CD4-positive, alpha-beta T cell treated with Interleukin-21 for 1 hour (primary cell): ENCODE results near the gene TENM3.
"Not testable (repeated sequence)": the region's sequence is repeated elsewhere in the genome, so short reads cannot be mapped to it uniquely, and the experiment has no call there.

ENCODE experiments used
- DNase-seq: peaks from one replicate; pipeline ENCODE4 v3.0.0-alpha.2; 2020

Gene TENM3

GRCh38 chr4:182228991-182229577 is 14.1 kb upstream of the TENM3 start:
- no peak for DNase-seq

GRCh38 chr4:182230256-182230655 is 12.9 kb upstream of the TENM3 start:
- no peak for DNase-seq

GRCh38 chr4:182231080-182231479 is 12.1 kb upstream of the TENM3 start:
- no peak for DNase-seq

GRCh38 chr4:182231496-182231895 is 11.7 kb upstream of the TENM3 start:
- no peak for DNase-seq

GRCh38 chr4:182233310-182234090 is 9.7 kb upstream of the TENM3 start:
- no peak for DNase-seq

DNA sequence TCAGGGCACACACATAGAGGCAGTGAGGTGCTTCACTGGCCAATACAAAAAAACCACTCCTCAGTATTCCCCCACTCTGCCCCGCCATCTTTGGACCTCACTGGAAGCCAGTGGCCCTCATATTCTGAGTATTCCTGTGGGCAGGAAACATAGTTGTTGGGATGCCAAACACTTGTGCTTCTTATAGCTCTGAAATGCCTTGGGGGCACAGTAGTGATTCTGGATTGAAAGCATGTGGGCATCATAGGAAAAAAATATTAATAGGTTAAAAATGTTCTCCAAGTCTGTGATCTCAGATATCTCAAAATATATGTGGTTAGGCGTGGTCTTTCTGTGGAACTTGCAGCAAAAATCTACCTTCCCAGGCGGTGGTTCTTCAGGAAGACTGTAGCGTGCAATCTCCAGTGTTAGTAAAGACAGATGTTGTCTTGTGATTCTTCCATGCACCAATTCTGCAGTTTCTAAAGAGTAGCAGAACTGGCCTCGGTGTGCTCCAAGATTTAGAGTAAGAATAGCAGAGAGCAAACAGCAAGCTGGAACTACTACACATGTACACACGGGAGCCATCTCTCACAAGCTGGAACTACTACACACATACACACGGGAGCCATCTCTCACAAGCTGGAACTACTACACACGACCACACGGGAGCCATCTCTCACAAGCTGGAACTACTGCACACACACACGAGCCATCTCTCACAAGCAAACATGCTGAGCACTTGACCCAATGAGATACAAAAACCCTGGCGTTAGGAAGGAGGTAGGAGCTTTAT is 8.0 kb upstream of the TENM3 start:
- no peak for DNase-seq

DNA sequence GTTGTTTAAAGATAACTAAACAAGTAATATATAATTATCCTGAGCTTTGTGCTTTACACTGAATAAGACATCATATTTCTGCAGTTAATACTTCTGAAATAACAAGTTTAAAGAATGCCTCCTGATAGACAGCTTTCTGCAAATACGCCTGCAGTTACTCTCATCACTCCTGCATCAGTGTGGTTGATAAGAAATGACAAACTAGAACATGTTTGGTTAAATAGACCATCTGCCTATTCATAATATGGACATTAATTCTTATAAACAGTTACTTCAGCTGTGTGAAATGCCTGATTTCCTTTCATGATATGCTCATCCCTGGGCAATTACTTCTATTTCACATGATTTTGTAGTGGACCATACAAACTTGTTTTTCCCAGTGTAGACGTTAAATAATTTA is 7.0 kb upstream of the TENM3 start:
- no peak for DNase-seq

DNA sequence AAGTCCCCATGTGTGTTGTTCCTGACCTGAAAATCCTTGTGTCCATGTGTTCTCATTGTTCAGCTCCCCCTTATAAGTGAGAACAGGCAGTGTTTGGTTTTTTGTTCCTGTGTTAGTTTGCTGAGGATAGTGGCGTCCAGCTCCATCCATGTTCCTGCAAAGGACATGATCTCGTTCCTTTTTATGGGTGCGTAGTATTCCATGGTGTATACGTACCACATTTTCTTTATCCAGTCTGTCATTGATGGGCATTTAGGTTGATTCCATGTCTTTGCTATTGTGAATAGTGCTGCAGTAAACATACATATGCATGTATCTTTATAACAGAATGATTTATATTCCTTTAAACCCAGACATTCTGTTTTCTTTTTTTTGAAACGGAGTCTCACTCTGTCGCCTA is 6.2 kb upstream of the TENM3 start:
- not testable (repeated sequence) for DNase-seq

DNA sequence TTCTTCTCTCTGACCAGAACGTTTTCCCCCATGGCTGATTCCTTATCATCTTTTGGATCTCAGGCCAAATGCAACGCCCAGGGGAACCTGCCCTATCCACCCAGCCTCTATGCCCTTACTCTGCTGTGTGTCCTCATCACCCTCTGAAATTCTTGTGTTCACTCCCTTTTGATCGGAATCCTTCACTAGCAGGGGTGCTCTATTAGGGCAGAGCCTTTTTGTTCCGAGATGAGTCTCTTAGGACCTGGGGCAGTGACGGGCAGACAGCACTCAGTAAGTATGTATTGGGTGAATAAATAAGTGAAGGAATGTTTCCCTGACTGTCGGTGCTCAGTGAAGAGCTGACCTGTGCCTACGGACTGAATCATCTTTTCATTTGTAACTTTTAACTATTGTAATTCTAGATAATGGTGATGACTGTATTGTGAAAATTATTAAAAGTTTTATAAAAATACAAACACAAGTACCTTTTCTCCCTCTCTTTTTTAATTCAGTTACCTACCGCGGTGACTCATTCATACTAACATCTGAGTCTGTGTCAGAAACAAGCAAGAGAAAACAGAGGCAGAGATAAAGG is 4.8 kb upstream of the TENM3 start:
- no peak for DNase-seq

DNA sequence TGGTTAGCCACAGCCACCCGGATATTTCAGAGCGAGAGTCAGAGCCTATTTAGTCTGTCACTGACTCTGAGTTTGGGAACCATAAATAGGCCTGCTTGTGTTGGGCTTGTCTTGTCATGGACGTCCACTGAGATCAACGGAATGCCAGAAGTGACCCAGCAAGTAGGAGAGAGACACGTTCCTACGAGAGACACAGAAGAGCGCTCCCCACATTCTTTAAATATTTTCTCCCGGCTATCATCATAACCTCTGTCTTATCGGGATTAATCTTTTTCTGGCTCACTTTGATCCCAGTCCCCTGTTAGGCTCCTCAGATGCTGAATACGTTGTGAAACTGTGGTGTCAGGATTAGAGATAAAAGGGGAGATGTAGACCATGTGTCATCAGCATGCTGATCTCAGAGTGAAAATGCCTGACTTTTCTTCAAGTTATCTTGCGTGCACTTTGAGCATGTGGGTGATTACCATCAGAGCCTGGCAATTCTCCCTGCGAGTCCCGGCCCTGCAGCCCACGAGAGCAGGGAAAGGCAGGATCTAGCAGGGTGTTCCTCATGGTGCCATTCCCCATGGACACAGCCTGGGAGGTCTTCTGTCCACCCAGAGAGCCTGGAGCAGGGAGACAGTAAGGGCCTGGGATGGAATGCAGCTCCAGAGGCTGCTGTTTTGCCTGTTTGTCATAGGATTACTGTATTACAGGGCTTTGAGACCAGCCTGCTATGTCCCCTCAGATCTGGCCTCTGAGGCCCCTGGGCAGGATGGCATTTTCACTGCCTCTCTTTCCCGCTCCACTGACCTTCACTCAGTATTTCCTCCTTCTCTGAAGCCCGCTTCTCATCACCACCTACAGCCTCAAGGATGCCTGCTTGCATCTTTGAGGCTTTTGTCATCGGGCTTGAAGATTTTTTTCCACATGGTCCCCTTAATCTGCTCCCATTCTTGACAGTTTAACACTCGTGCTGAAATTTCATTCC is 2.8 kb upstream of the TENM3 start:
- DNase-seq: no peak

DNA sequence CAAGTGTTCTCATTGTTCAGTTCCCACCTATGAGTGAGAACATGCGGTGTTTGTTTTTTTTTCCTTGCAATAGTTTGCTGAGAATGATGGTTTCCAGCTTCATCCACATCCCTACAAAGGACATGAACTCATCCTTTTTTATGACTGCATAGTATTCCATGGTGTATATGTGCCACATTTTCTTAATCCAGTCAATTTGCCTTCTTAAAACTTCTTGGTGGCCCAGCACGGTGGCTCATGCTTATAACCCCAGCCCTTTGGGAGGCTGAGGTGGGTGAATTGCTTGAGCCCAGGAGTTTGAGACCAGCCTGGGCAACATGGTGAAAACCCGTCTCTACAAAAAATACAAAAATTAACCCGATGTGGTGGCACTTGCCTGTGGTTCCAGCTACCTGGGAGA is 942 bp upstream of the TENM3 start:
- not testable (repeated sequence) for DNase-seq

DNA sequence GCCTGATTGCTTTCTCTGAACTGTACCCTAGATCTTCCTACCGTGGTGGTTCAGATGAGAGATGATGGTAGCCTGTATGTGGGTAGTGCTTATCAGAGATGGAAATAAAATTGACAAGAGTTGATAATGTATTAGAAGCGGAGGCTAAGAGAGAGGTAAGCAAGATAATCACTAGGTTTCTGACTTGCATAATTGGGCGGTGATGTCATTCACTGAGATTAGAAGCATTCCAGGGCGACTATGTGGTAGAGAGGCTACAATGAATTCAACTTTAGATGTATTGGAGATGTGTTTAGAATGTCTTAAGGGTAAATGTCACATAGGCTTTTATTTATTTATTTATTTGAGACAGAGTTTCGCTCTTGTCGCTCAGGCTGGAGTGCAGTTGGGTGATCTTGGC is 415 bp upstream of the TENM3 start:
- DNase-seq: no peak

GRCh38 chr4:182245041-182245440 is 1.8 kb downstream of the TENM3 start:
- DNase-seq: no peak

DNA sequence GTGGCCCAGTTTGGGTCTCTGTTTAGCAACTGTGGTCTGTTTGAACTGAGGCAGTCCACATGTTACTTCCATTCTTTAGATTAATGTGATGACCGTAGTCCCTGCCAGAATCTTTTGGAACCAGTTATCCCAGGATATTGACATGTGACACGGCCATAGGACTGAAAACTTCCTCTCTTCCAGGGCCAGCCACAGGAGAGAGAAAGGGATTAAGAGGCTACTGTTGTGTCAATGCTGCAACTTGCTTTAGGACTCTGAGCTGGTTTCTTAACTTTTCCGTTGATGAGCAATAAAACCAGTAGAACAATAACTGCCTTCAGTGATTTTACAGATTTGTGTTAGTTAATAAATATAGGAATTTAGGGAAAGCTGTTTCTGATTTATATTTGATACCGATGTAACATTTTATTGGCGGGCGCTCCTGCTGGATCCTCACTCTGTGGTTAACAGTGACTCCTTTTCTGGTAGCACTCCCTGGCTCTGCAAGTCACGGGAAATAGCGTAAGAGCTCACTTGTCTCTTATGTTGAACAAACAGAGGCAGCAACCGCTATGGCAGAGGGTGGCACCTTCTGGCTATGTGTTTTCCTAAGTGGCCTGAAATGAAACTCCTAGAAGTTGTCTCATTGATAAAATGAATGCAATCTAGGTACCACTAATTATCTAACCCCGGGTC is 2.5 kb downstream of the TENM3 start:
- no peak for DNase-seq

DNA sequence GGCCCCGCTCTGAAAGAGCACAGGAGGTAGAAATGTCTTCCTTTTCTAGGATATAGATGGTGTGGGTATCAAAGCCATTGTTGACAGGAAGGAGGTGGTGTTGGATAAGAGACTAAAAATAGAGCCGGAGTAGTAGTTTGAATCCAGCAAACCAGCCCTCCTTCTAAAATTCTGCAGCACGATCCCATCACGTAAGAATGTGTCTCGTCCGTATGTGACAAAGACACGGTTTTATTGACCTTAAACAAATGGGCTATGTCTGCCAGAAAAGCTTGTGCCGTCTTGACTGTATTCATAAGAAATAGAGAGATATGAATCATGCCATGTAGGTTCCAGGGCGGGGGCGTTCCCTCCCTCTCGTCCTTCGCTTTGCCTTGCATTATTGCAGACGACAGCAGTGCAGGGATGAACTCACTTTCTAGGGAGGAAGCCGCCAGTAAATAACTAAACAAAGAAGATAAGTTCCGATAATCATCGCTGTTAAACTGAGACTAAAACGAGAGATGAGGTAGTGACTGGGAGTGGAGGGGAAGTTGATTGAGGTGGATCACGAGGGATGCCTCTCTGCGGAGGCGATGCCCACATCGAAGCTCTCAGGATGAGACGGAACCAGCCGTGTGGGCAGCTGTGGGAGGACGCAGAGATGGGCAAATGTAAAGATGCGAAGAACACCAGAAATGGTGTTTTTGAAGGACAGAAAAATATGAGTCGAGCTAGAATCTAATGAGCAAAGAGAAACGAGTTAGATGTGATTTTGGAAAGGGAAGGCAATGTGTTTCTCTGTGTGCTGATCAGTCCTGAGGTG is 3.4 kb downstream of the TENM3 start:
- DNase-seq: no peak

DNA sequence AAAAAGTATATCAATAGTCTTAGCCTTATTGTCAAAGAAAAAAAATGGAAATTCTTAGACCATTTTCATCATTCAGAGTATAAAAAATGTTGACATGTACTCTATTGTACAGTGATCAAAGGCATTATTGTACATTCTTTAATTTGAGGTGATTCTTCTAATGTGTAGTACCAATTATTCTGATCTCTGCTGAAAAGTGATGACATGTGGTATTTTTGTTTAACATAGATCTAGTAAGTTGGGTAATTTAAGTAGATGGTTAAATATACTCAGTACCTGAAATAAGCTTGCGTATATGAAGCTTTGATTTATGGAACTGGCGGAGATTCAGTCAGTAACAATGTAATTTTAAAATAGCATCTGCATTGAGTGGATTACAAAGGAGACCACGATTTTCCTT is 5.1 kb downstream of the TENM3 start:
- DNase-seq: no peak

- DNase-seq: no peak
These were observed 7.2 kb downstream of the TENM3 start for GRCh38 chr4:182250446-182250845.

DNA sequence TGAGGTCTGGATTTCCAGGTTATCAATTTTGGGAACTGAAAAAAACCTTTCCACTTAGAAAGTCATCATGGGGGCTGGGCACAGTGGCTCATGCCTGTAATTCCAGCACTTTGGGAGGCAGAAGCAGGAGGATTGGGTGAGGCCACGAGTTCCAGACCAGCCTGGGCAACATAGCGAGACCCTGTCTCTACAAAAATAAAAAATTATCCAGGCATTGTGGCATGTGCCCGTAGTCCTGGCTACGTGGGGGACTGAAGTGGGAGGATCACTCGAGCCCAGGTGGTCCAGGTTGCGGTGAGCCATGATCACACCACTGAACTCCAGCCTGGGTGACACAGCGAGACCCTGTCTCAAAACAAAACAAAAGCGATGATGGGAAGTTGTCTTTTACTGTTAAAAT is 7.9 kb downstream of the TENM3 start:
- DNase-seq: no peak

DNA sequence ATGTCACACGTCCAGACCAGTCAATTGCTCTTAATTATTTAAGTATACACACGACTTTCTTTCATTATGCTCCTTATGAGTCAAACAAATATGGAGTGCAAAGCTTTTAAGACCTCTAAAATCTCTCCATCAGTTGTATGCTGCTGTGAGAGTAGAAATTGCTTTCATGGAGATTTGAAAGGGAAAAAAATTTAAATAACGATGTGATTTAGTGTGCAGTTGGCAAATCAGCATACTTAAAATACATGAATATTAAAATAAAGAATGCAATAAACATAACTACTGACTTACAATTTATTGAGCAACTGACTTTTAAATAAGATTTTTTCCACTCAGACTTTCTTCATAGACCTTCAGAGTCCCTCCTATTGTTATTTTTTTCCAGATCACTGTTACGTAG is 9.0 kb downstream of the TENM3 start:
- DNase-seq: no peak

GRCh38 chr4:182254026-182254780 is 11.0 kb downstream of the TENM3 start:
- no peak for DNase-seq
